HUDEP-2 (cell line): Measurements from ENCODE around the gene DHRS12.

ENCODE experiments used
- DNase-seq, 76 experiments: peaks; one replicate each; lab custom pipeline; 2025; ENCODE audit not compliant: unreplicated experiment in 76 of 76; lab: John Stamatoyannopoulos, UW

The DHRS12 gene

GRCh38 chr13:51803422-51804294 lies at the start of gene DHRS12:
TSS of gene DHRS12 (minus strand) at chr13:51804163. CDS start at chr13:51799659, 4,504 bp downstream.
- DNase-seq = peak in 73 of 76 experiments; percentile 9 to 91 (median 76)

GRCh38 chr13:51849145-51850101 lies 45.5 kb upstream of the DHRS12 start:
- DNase-seq = peak in 17 of 76 experiments; percentile 3 to 20 (median 10)

GRCh38 chr13:51848674-51849073 lies 44.7 kb upstream of the DHRS12 start:
- no peak for DNase-seq

GRCh38 chr13:51846756-51847155 lies 42.8 kb upstream of the DHRS12 start:
- no peak for DNase-seq

GRCh38 chr13:51845574-51846318 lies 41.8 kb upstream of the DHRS12 start:
- DNase-seq = no peak

GRCh38 chr13:51844862-51845573 lies 41.1 kb upstream of the DHRS12 start, which contains the start of gene TMEM272:
TSS of gene TMEM272 (minus strand) at chr13:51845177. CDS start at chr13:51838530, 6,647 bp downstream.
- peak in 30 of 76 experiments; percentile 1 to 38 (median 14) for DNase-seq

GRCh38 chr13:51843529-51843928 lies 39.6 kb upstream of the DHRS12 start:
- no peak for DNase-seq

- DNase-seq = no peak
Measured at GRCh38 chr13:51841732-51842131, 37.8 kb upstream of the DHRS12 start.

- no peak for DNase-seq
Measured at GRCh38 chr13:51840917-51841316, 37.0 kb upstream of the DHRS12 start.

GRCh38 chr13:51839711-51840540 lies 36.0 kb upstream of the DHRS12 start:
- no peak for DNase-seq

- DNase-seq = no peak
Measured at GRCh38 chr13:51838240-51838846, 34.4 kb upstream of the DHRS12 start.

GRCh38 chr13:51837016-51837415 lies 33.1 kb upstream of the DHRS12 start:
- no peak for DNase-seq

- no peak for DNase-seq
Measured at GRCh38 chr13:51834581-51835171, 30.7 kb upstream of the DHRS12 start.

GRCh38 chr13:51833980-51834379 lies 30.0 kb upstream of the DHRS12 start:
- no peak for DNase-seq

- peak in 17 of 76 experiments; percentile 2 to 46 (median 18) for DNase-seq
Measured at GRCh38 chr13:51832471-51833152, 28.6 kb upstream of the DHRS12 start.

GRCh38 chr13:51831519-51831918 lies 27.6 kb upstream of the DHRS12 start:
- no peak for DNase-seq

- no peak for DNase-seq
Measured at GRCh38 chr13:51829568-51829899, 25.6 kb upstream of the DHRS12 start.
